Measurements from ENCODE around the gene NAA20.
A peak's percentile ranks its signal among the peaks of the same experiment; 100 is the strongest.

The NAA20 gene

GRCh38 chr20:19976595-19977372, 40.4 kb upstream of the NAA20 start:
- no peak for DNase-seq (ENCODE audit: low spot score in 2 of 2)
- Mint-ChIP-seq H3K36me3 (no peaks in the 10 kb centered on the region), H3K9me3 (no peaks in the 10 kb centered on the region), H3K4me1 (no peaks in the 10 kb centered on the region), H3K27me3 (no peaks in the 10 kb centered on the region), H3K27ac (no peak overlapping the region), H3K4me3 (no peak overlapping the region)
- ATAC-seq (ENCODE audit: low read depth): no peak

DNA sequence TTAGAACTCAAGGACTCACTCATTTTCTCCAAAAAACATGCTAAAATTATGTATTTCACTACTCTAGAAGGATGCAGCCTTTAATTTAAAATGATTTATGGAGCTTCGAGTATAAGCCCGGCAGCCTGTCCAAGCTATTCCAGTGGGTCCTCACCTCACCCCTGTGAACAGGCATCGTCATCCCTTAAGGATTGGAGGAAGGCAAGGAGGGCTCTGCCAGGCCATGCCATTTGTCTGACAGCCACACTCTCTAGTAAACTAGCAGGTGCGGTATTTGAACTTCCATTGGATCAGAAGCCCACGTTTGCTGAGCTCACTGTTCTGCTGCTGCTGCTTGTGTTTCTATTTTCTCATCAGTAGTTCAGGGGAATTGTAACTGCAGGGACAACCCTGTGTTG, 39.8 kb upstream of the NAA20 start:
- Mint-ChIP-seq H3K4me1 (no peaks in the 10 kb centered on the region), H3K9me3 (no peaks in the 10 kb centered on the region), H3K36me3 (no peaks in the 10 kb centered on the region), H3K27ac (no peak overlapping the region), H3K4me3 (no peak overlapping the region), H3K27me3 (no peaks in the 10 kb centered on the region)
- no peak for DNase-seq (ENCODE audit: low spot score in 2 of 2)
- no peak for ATAC-seq (ENCODE audit: low read depth)

DNA sequence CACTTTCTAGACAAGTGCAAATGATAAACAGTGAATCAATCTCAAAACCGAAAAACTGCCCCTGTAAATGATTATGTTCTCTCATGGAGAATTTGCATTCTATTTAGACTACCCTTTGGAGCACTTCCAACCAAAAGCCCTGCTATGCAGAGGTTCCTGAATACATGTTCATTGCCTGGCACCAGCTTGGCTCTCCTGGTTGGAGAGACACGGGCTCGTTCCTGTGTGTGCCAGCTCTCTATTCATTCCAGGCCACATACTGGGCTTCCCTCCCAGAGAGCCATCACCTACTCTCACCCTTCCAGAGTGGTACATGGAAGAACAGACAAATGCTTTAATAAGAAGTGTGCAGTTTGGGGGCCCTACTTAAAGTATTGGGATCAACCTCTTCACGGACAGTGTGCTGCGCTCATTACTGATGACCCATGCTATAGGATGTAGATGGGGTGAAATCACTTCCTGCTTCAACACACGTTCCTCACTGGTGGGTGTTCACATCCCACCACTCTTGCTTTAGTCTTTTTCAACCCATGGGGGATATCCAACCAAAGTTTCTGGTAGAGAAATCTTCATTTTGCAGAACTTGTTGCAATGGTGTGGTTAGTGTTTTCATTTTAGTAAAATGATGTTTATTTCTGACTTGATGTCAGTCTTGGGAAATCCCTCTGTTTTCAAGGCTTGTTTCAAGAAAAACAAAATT, 38.5 kb upstream of the NAA20 start:
- Mint-ChIP-seq H3K36me3 (no peaks in the 10 kb centered on the region), H3K4me3 (no peak overlapping the region), H3K9me3 (no peaks in the 10 kb centered on the region), H3K27me3 (no peaks in the 10 kb centered on the region), H3K4me1 (no peaks in the 10 kb centered on the region), H3K27ac (no peak overlapping the region)
- ATAC-seq (ENCODE audit: low read depth): no peak
- DNase-seq (ENCODE audit: low spot score in 2 of 2): no peak

GRCh38 chr20:19981031-19981451, 36.1 kb upstream of the NAA20 start:
- Mint-ChIP-seq H3K9me3 (peaks cover 2% of the 10 kb centered on the region), H3K4me3 (no peak overlapping the region), H3K36me3 (peaks cover 2% of the 10 kb centered on the region), H3K27me3 (peaks cover 1% of the 10 kb centered on the region), H3K4me1 (no peaks in the 10 kb centered on the region), H3K27ac (no peak overlapping the region)
- ATAC-seq (ENCODE audit: low read depth) (no peak), DNase-seq (ENCODE audit: low spot score in 2 of 2) (no peak)

DNA sequence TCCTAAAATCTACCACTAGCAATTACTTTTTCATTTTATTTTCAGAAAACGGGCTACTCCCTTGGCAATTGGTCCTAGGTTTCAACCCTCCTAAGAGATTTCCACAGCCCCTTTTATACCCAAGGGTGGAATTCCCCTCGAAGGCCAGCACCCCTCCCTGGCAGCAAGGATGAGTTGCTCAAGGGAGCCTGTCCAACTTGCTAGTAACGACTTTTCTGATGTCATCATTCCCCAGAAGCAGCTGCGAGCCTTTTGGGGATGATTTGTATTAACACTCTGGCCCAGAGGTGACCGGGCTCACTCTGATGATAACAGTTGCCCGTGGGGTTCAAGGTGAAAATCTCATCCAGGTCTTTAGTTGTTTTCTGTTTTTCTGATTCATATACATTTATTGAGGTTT, 30.7 kb upstream of the NAA20 start:
- H3K27ac Mint-ChIP-seq: no peak overlapping the region

GRCh38 chr20:19987046-19987445, 30.1 kb upstream of the NAA20 start:
- ATAC-seq (ENCODE audit: low read depth) (no peak), DNase-seq (ENCODE audit: low spot score in 2 of 2) (no peak)
- Mint-ChIP-seq H3K4me1 (no peaks in the 10 kb centered on the region), H3K4me3 (no peak overlapping the region), H3K27ac (no peak overlapping the region), H3K36me3 (peaks cover 2% of the 10 kb centered on the region), H3K9me3 (peaks cover 2% of the 10 kb centered on the region), H3K27me3 (peaks cover 5% of the 10 kb centered on the region)

More for the DNA sequence above, 30.7 kb upstream of the NAA20 start:
- no peak for DNase-seq (ENCODE audit: low spot score in 2 of 2)
- Mint-ChIP-seq H3K27me3 (peaks cover 5% of the 10 kb centered on the region), H3K4me1 (no peaks in the 10 kb centered on the region), H3K9me3 (peaks cover 2% of the 10 kb centered on the region), H3K36me3 (peaks cover 2% of the 10 kb centered on the region), H3K4me3 (no peak overlapping the region)
- ATAC-seq (ENCODE audit: low read depth): no peak

DNA sequence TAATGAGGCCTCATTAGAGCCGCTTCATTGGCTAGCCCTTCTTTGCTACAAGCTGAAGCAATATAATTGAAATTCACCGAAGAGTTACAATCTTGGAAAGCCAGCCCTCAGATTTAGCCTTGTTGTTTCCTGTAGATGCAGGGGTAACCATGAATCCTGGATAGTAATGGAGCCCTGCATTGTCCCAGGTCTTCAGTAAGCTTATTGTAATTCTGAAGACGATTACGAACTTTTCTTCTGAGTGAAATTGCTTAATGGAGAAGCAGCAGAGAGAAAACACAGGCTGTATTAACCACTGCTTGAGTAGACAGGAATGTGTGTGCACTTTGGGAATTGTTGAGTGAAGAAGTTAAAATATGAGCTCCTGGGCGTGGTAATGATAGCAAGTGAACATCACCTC, 26.3 kb upstream of the NAA20 start:
- H3K4me1 Mint-ChIP-seq: peaks cover 2% of the 10 kb centered on the region
- peaks cover 6% of the 10 kb centered on the region for H3K27me3 Mint-ChIP-seq
- ATAC-seq (ENCODE audit: low read depth) (no peak), DNase-seq (ENCODE audit: low spot score in 2 of 2) (no peak)
- H3K9me3 Mint-ChIP-seq: no peaks in the 10 kb centered on the region
- H3K4me3 Mint-ChIP-seq: no peak overlapping the region
- no peak overlapping the region for H3K27ac Mint-ChIP-seq
- H3K36me3 Mint-ChIP-seq: no peaks in the 10 kb centered on the region

DNA sequence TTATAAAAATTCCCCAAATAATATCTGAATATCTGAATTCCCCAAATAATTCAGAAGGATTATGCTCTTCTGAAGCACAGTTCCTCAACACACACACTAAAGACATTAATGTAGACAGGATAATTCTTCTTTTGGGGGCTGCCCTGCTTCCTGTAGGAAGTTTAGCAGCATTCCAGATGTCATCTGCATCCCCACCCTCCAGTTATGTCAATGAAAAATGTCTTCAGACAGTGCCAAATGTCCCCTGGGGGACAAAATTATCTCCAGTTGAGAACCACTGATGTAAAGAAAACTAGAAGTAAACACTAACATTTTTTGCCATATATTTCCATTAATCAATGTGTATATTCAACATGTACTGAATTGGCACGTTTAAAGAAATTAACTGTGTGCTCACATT, 25.9 kb upstream of the NAA20 start:
- Mint-ChIP-seq H3K9me3 (no peaks in the 10 kb centered on the region), H3K27ac (no peak overlapping the region), H3K4me3 (no peak overlapping the region), H3K27me3 (peaks cover 6% of the 10 kb centered on the region), H3K36me3 (no peaks in the 10 kb centered on the region), H3K4me1 (peaks cover 2% of the 10 kb centered on the region)
- ATAC-seq (ENCODE audit: low read depth): no peak
- no peak for DNase-seq (ENCODE audit: low spot score in 2 of 2)

DNA sequence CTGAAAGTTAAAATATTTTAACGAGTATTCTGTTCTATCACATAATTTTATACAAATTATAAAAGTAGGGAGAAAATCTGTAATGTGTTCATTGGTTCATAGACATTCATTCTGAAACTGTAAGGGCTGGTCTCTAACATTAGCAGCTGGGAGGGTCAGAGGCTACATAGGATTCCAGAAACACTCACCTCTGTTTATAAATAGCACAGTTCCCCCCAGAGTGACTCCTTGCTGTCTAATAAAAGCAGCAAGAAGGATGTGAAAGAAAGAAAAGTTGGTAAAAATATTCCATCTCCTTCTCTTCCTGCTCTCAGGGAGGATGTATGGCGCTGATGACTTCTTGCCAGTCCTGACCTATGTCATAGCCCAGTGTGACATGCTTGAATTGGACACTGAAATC, 25.3 kb upstream of the NAA20 start:
- no peaks in the 10 kb centered on the region for H3K9me3 Mint-ChIP-seq
- no peaks in the 10 kb centered on the region for H3K36me3 Mint-ChIP-seq
- DNase-seq (ENCODE audit: low spot score in 2 of 2): no peak
- no peak overlapping the region for H3K4me3 Mint-ChIP-seq
- no peak overlapping the region for H3K27ac Mint-ChIP-seq
- peaks cover 2% of the 10 kb centered on the region for H3K4me1 Mint-ChIP-seq
- H3K27me3 Mint-ChIP-seq: peaks cover 6% of the 10 kb centered on the region
- ATAC-seq (ENCODE audit: low read depth): no peak

GRCh38 chr20:19992996-19993908, 23.9 kb upstream of the NAA20 start:
- Mint-ChIP-seq H3K9me3 (no peaks in the 10 kb centered on the region), H3K27me3 (peaks cover 6% of the 10 kb centered on the region), H3K36me3 (no peaks in the 10 kb centered on the region), H3K4me3 (no peak overlapping the region), H3K27ac (no peak overlapping the region), H3K4me1 (peaks cover 2% of the 10 kb centered on the region)
- ATAC-seq (ENCODE audit: low read depth) (no peak), DNase-seq (ENCODE audit: low spot score in 2 of 2) (no peak)

DNA sequence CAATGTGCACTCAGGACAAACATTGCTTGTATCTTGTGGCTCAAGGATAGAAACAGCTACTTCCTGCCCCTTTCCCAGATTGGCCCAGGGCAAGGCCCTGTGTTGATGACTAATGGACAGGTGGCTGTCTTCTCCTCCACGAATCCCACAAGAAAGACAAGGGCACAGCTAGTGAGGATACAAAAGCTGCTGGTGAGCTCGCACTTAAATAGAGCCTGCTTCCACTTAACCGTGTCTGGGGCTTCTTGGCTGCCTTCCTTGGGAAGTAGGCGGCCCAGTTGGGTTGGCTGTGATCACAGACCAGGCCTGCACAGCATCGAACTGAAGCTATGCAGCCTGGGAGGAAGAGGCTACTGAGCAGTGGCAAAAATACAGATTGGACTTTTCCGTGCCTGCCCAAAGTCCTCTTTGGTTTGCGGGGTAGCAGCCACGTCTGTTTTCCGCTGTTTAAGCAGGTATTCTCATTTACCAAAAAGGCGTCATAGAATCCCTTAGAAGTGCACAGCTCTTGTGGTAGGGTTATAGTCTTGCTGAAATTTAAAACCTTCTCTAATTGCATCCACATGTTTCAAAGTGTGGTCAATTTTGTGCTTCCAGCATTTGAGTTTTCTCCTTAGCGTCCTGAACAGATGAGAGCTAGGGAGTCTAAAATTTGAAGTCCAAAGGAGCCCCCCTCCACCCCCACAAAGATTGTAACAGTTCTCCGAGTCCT, 23.0 kb upstream of the NAA20 start:
- no peak overlapping the region for H3K27ac Mint-ChIP-seq
- no peak overlapping the region for H3K4me3 Mint-ChIP-seq
- peaks cover 2% of the 10 kb centered on the region for H3K4me1 Mint-ChIP-seq
- DNase-seq (ENCODE audit: low spot score in 2 of 2) (no peak), ATAC-seq (ENCODE audit: low read depth) (no peak)
- H3K36me3 Mint-ChIP-seq: no peaks in the 10 kb centered on the region
- H3K27me3 Mint-ChIP-seq: peaks cover 3% of the 10 kb centered on the region
- no peaks in the 10 kb centered on the region for H3K9me3 Mint-ChIP-seq

GRCh38 chr20:19995220-19995863, 21.8 kb upstream of the NAA20 start:
- H3K27ac Mint-ChIP-seq: no peak overlapping the region
- ATAC-seq (ENCODE audit: low read depth): peak; percentile 65
- H3K36me3 Mint-ChIP-seq: no peaks in the 10 kb centered on the region
- peaks cover 2% of the 10 kb centered on the region for H3K4me1 Mint-ChIP-seq
- H3K27me3 Mint-ChIP-seq: peaks cover 2% of the 10 kb centered on the region
- no peak overlapping the region for H3K4me3 Mint-ChIP-seq
- DNase-seq (ENCODE audit: low spot score in 2 of 2): peak; percentile 19 to 46
- H3K9me3 Mint-ChIP-seq: no peaks in the 10 kb centered on the region

DNA sequence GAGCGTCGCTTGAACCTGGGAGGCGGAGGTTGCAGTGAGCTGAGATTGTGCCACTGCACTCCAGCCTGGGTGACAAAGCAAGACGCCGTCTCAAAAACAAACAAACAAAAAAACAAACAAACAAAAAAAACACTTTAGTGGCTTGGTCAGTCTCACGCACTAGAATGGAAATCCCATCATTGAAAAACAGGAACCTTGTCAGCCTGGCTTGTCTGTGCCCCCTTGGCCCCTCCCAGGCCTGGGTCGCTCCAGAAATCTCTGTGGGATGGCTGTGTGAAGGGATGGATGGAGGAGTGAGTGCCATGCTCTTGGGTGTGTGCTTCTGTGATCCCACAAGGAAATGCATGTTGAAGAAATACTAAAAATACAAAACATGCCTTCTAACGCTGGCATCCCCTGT, 20.9 kb upstream of the NAA20 start:
- no peak overlapping the region for H3K4me3 Mint-ChIP-seq
- ATAC-seq (ENCODE audit: low read depth): no peak
- H3K27ac Mint-ChIP-seq: no peak overlapping the region

More for the DNA sequence above, 20.9 kb upstream of the NAA20 start:
- peaks cover 2% of the 10 kb centered on the region for H3K27me3 Mint-ChIP-seq
- peaks cover 2% of the 10 kb centered on the region for H3K4me1 Mint-ChIP-seq
- H3K36me3 Mint-ChIP-seq: no peaks in the 10 kb centered on the region
- no peaks in the 10 kb centered on the region for H3K9me3 Mint-ChIP-seq
- DNase-seq (ENCODE audit: low spot score in 2 of 2): no peak
